ENCODE measurements around the gene ILK. TPM values are rescaled to one million over a fixed set of nuclear protein-coding genes. Genes with fewer than 3 reads are reported as not detected.
A peak's percentile ranks its signal among the peaks of the same experiment; 100 is the strongest.

Gene ILK
- 100 to 1,000 TPM in 1 of 2 donors, 10 to 100 TPM in 1; 79.1 to 109 TPM for total RNA-seq
- polyA plus RNA-seq (ENCODE audit: insufficient read depth, low read depth, low replicate concordance), result 122 TPM
- long read RNA-seq, donor 1, transcript ILK-202 (12 exons, 2,074 nt), result minor isoform, 6 of 72 reads
- long read RNA-seq, donor 1, transcript ILK-203 (13 exons, 1,692 nt), result major isoform, 39 of 72 reads
- long read RNA-seq, donor 1, transcript ILK-212 (12 exons, 1,617 nt), result minor isoform, 5 of 72 reads
- long read RNA-seq, donor 1, transcript ILK-201 (13 exons, 1,802 nt), result minor isoform, 9 of 72 reads
- long read RNA-seq, donor 1, partial matches to known transcripts, result 7 of 72 reads
- long read RNA-seq, donor 1, other reads (novel, unspliced or antisense), result 6 of 72 reads
- long read RNA-seq, donor 2, transcript ILK-203 (13 exons, 1,692 nt), result major isoform, 24 of 36 reads
- long read RNA-seq, donor 2, transcript ILK-202 (12 exons, 2,074 nt), result minor isoform, 5 of 36 reads
- long read RNA-seq, donor 2, transcript ILK-201 (13 exons, 1,802 nt), result minor isoform, 6 of 36 reads
- long read RNA-seq, donor 2, partial matches to known transcripts, result 0 of 36 reads
- long read RNA-seq, donor 2, other reads (novel, unspliced or antisense), result 0 of 36 reads

DNA sequence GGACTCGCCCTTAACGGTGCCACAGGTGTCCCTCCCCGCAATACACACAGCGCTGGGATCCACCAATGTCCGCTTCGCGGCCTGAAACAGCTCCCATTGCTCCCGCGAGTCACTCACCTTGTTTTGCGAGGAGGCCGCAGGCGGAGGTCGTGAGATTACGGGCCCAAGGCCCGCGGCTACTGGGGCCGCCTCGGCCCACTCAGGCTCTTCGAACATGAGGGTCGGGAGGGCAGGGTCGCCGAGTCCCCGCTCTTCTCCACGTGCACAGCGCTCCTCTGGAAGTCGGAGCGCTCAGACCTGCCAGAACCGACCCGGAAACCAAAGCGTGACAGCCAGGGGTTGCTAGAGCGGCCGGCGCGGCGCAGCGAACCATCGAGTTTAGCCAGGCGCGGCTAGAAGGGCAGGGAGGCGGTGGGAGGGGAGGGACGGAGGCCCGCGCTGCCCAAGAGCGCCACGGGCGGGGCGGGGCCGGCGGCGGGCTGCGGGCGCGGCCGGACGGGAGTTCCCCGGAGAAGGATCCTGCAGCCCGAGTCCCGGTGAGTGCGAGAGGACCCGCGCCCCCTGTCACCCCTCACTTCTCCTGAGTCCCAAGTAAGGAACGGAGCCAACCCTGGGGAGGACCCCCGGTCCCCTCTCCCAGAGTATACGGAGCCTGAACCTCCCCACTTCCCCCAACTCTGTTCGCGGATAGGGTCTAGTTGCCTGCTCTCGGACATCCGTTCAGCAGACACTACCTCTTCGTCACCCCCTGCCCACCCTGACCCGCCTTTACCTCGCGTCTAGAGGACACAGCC, at the start of gene ILK, which contains the start of gene RRP8:
TSS of gene ILK (plus strand) at position 488 of the 794 bp plus-strand sequence. CDS start 498 bp downstream, outside the sequence.
TSS of gene RRP8 (minus strand) at position 330 of the 794 bp plus-strand sequence. CDS start at position 216, 114 bp downstream.
- H3K4me1 ChIP-seq, result peaks cover 41% of the 10 kb centered on the region
- H3K4me3 ChIP-seq, result peak within 1 kb of the TSS; percentile 95
- no peaks in the 10 kb centered on the region for H3K27me3 ChIP-seq
- 1% methylated on average over 34 to 66 of the region's 72 CpGs for WGBS, 2 donors
- H3K9me3 ChIP-seq, result no peaks in the 10 kb centered on the region
- TF ChIP-seq, protein P1, sequence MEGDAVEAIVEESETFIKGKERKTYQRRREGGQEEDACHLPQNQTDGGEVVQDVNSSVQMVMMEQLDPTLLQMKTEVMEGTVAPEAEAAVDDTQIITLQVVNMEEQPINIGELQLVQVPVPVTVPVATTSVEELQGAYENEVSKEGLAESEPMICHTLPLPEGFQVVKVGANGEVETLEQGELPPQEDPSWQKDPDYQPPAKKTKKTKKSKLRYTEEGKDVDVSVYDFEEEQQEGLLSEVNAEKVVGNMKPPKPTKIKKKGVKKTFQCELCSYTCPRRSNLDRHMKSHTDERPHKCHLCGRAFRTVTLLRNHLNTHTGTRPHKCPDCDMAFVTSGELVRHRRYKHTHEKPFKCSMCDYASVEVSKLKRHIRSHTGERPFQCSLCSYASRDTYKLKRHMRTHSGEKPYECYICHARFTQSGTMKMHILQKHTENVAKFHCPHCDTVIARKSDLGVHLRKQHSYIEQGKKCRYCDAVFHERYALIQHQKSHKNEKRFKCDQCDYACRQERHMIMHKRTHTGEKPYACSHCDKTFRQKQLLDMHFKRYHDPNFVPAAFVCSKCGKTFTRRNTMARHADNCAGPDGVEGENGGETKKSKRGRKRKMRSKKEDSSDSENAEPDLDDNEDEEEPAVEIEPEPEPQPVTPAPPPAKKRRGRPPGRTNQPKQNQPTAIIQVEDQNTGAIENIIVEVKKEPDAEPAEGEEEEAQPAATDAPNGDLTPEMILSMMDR (IDR thresholded peaks at IDR 0.05), result peak in 1 of 3 experiments; percentile 38
- peak; percentile 41 for TF ChIP-seq POLR2A (IDR thresholded peaks at IDR 0.05)
- peak; percentile 94 for DNase-seq
- no peaks in the 10 kb centered on the region for H3K36me3 ChIP-seq (ENCODE audit: low read depth, missing control alignments)
- intact Hi-C loops (cut with DNase I; ENCODE audit: low total_unique reads), result no loop called here
- peak within 1 kb of the TSS; percentile 90 for H3K27ac ChIP-seq

DNA sequence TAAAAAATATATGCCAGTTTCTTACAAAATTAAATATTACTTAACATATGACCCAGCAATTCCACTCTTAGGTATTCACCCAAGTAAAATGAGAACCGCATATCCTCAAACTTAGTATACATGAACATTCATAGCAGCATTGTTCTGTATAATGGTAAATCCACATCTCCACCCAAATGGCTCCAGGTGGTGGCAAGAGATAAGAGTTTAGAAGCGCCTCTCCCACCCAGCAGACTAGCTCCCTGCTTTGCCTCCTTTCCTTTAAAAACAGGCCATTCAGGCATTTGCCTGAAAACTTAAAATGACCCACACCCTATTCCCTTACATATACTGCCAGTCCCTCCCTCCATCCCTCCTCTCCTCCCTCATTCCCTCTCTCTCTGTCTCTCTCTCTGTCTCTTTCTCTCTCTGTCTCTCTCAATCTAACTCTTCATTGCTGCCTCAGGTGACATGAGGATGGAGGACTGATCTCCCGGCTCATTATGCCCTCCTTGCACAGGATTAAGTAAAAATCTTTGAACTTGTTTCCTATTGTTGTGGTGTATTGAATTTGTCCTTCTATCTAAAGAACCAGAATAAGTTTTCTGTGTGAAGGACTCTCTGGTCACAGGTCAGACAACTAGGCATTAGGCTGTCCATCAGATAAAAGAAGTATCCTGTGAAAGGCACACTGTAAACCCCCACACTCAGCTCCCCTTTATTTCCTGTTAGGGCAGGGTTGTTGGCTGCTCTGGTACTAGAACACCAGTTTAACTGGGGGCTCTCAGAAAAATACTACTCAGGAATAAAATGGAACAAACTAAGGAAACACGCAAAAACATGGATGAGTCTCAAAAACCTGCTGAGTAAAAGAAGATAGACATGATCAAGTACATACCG, 48.5 kb upstream of the ILK start:
- Histone ChIP-seq H3K4me3 (no peak overlapping the region), H3K9me3 (no peaks in the 10 kb centered on the region), H3K4me1 (no peaks in the 10 kb centered on the region), H3K27me3 (no peaks in the 10 kb centered on the region), H3K36me3 (ENCODE audit: low read depth, missing control alignments) (no peaks in the 10 kb centered on the region), H3K27ac (no peak overlapping the region)
- TF ChIP-seq, protein P1 (IDR thresholded peaks at IDR 0.05), result no peak
- TF ChIP-seq POLR2A (IDR thresholded peaks at IDR 0.05), result no peak
- DNase-seq, result no peak
- 89 to 93% methylated on average over 5 of the region's 5 CpGs for WGBS, 2 donors
- intact Hi-C loops (cut with DNase I; ENCODE audit: low total_unique reads), result no loop called here

DNA sequence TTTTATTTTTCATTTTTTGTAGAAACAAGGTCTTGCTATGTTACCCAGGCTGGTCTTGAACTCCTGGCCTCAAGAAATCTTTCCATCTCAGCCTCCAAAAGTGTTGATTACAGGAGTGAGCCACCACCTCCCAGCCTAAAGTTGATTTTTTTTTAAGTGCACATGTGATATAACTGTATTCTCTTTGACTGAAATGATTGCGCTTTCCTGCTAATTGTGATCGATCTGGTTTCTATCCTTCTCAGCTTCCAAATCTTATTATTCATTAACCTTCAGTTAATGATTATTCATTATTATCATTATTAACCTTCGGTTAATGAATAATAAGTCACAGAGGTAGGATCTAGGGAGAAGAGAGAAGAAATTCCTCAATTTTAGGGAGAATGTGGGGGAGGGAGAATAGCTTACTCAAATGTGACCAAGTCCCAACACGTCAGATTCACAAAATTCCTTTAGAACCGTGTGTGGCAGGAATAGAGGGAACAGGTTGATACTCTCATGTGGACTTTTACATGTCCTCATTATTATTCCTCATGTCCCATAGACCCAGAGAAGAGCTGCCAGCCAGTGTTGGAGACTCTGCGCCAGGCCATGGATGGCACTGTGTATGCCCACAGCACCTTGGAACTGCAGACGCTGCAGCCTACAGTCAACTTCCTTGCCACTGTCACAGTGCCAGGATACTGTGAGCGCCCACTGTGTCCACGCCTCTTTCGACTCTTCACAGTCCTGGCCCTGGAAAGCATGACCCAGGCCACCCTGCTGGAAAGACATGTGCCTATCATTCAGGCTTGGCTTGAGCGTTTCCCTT, 47.2 kb upstream of the ILK start:
- no peak for DNase-seq
- no peaks in the 10 kb centered on the region for H3K27me3 ChIP-seq
- no peaks in the 10 kb centered on the region for H3K36me3 ChIP-seq (ENCODE audit: low read depth, missing control alignments)
- no peak overlapping the region for H3K27ac ChIP-seq
- intact Hi-C loops (cut with DNase I; ENCODE audit: low total_unique reads), result no loop called here
- WGBS, 2 donors, result 93% methylated on average over 11 of the region's 11 CpGs
- TF ChIP-seq, protein P1 (IDR thresholded peaks at IDR 0.05), result no peak
- no peak for TF ChIP-seq POLR2A (IDR thresholded peaks at IDR 0.05)
- H3K9me3 ChIP-seq, result no peaks in the 10 kb centered on the region
- H3K4me1 ChIP-seq, result no peaks in the 10 kb centered on the region
- H3K4me3 ChIP-seq, result no peak overlapping the region

DNA sequence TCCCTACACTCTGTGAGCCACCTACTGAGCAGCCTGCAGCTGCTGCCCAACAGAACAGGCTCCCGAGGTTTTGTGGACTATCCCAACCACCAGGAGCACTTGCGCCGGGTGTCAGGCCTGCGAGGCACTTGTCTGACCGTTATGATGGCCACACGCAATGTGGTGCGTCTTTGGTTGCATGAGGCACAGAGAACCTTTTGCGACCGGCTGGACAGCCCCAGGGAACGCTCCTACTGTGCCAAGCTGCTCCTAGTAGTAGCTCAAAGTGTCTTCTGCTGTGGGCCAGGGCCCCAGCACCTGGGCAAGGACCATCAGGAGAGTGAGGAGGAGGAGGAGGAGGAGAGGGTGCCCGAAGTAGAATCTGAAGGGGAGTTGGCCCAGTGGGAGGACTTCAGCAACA, 46.5 kb upstream of the ILK start:
- no peak overlapping the region for H3K27ac ChIP-seq
- no peaks in the 10 kb centered on the region for H3K9me3 ChIP-seq
- WGBS, 2 donors, result 95 to 99% methylated on average over 8 to 11 of the region's 11 CpGs
- intact Hi-C loops (cut with DNase I; ENCODE audit: low total_unique reads), result no loop called here
- no peak overlapping the region for H3K4me3 ChIP-seq
- no peaks in the 10 kb centered on the region for H3K4me1 ChIP-seq
- DNase-seq, result no peak
- TF ChIP-seq, protein P1 (IDR thresholded peaks at IDR 0.05), result no peak
- TF ChIP-seq POLR2A (IDR thresholded peaks at IDR 0.05), result no peak
- no peaks in the 10 kb centered on the region for H3K27me3 ChIP-seq
- no peaks in the 10 kb centered on the region for H3K36me3 ChIP-seq (ENCODE audit: low read depth, missing control alignments)

Measured in testis (tissue), 5 donors.